Stomach (tissue), 4 donors: ENCODE results near the gene MPG.

Experiments
- EP300 ChIP-seq: sonication (generic); formaldehyde crosslinking; IDR thresholded peaks from one replicate; pipeline ENCODE4 v1.6.1; 2017; ENCODE audit warnings: antibody characterized with exemption
- POLR2A ChIP-seq, 4 donors: fragments of 450-650 bp; IDR thresholded peaks; one replicate each; pipeline ENCODE4 v1.6.1; 2016; ENCODE audit warnings: antibody characterized with exemption in 4 of 4, control low read depth in 2 of 4, mild to moderate bottlenecking in 1 of 4, moderate library complexity in 1 of 4
- POLR2AphosphoS5 ChIP-seq, 3 donors: sonication (generic); formaldehyde crosslinking; IDR thresholded peaks; one replicate each; pipeline ENCODE4 v1.6.1; 2016; ENCODE audit warnings: antibody characterized with exemption in 3 of 3
- TF ChIP-seq, protein P1 (sequence below), 7 experiments: fragments of 450-650 bp in 4 of 7; fragments of 200-600 bp in 3 of 7; sonication (generic) in 3 of 7; IDR thresholded peaks; one replicate each; pipeline ENCODE4 v1.5.1; 2016 to 2019; ENCODE audit warnings: antibody characterized with exemption in 7 of 7, control low read depth in 2 of 7, mild to moderate bottlenecking in 1 of 7

DNA sequence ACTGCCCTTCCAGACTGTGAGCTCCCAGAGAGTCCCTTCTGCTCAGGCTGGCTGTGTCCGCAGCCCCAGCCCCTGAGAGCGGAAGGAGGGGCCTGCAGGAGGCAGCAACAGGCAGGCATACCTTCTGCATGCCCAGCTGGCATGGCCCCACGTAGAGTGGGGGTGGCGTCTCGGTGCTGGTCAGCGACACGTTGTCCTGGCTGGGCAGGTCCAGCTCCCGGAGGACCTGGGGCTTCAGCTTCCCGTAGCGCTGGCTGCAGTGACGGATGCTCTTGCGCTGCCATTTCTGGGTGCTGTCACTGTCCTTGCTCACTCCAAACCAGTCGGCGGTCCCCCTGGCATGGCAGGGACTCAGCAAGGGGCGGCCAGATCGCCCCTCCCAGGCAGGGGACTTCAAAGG, 14.6 kb upstream of the MPG start:
- TF ChIP-seq, protein P1, sequence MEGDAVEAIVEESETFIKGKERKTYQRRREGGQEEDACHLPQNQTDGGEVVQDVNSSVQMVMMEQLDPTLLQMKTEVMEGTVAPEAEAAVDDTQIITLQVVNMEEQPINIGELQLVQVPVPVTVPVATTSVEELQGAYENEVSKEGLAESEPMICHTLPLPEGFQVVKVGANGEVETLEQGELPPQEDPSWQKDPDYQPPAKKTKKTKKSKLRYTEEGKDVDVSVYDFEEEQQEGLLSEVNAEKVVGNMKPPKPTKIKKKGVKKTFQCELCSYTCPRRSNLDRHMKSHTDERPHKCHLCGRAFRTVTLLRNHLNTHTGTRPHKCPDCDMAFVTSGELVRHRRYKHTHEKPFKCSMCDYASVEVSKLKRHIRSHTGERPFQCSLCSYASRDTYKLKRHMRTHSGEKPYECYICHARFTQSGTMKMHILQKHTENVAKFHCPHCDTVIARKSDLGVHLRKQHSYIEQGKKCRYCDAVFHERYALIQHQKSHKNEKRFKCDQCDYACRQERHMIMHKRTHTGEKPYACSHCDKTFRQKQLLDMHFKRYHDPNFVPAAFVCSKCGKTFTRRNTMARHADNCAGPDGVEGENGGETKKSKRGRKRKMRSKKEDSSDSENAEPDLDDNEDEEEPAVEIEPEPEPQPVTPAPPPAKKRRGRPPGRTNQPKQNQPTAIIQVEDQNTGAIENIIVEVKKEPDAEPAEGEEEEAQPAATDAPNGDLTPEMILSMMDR (IDR thresholded peaks at IDR 0.05) = no peak
- TF ChIP-seq POLR2AphosphoS5 (IDR thresholded peaks at IDR 0.05) = no peak
- TF ChIP-seq POLR2A (IDR thresholded peaks at IDR 0.05) = no peak
- no peak for TF ChIP-seq EP300
